HG02571 (cell line): Measurements from ENCODE around the gene NINJ2.

Experiments used
- ATAC-seq: cut with Tn5 transposase; IDR thresholded peaks from one replicate; pipeline ENCODE4 v1.9.1; 2021; ENCODE audit warnings: mild to moderate bottlenecking, moderate library complexity; ENCODE audit not compliant: unreplicated experiment

Gene NINJ2

DNA sequence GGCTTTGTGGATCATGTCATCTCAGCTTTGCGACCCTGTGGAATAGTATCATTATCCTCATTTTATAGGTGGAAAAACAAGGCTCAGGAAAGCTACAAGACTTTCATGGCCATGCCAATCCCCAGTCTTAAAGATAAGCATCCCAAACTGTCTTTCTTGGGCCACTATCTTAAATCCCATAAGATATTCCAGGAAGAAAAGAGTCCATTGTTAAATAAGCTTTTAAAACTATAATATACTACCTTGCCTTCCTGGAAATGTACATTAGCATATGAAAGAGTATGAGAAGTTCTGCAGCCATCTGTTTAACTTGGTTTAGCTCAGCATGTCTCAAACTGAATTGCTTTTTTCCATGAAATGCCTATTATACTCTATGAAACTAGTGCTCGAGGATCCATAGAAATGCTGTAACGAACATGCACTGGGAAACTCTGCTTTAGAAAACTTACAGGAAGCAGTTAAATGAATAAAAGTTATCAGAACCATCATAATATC lies 126.4 kb downstream of the NINJ2 start:
- no peak for ATAC-seq

DNA sequence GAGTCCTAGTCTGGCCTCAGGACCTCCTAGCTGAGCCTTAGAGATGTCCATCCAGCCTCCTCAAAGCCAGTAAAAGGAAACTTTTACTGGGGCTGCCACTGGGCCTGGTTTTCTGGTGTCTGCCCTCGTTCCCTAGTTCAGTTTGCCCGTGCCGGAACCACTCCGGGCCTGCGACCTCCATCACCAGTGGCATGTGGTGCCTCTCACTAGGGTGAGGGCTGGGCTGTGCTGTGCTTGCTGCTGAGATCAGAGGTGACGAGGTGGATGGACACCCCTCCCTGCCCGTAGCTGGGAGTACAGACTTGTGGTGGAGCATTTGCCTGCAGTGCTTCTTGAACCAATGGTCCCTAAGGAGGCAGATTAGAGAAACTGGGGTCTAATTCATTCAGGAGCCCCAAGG lies 127.8 kb downstream of the NINJ2 start:
- ATAC-seq: no peak

DNA sequence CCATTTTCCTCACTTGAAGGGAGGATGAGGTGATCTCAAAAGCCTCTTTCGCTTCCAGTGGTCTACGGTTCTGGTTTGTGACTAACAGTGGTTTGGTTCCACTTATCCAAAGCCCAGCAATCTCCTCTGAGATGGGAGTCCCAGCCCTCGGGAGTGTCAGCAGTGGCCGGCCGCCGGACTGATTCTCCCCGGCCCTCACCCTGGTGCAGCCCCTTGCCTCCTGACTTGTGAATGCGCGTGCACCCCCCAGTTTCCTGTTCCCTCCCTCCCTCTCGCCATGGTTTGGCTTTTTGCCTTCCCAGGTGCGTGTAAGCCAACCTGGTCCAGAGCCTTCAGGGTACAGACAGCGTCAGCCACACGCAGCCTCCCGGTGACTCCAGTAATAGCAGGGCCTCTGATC lies 129.0 kb downstream of the NINJ2 start:
- ATAC-seq: no peak

DNA sequence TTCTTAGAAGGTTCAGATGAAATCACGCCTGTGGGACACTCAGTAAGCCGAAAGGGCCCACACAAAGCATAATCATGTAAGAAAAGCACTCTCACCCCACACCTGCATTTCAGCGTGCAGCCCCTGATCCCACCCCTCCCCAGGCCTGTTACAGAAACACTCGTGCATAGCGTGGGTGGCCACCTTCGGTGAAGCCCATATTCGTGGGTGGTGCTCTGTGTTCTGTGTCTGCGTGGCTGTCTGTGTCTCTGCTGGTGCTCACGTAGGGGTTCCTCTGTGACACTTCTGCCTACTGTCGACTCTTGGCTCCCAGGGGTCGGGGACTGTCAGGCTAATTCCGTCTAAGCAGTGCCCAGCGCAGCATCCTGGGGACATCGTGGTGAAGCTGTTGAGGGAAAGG lies 129.5 kb downstream of the NINJ2 start:
- no peak for ATAC-seq

DNA sequence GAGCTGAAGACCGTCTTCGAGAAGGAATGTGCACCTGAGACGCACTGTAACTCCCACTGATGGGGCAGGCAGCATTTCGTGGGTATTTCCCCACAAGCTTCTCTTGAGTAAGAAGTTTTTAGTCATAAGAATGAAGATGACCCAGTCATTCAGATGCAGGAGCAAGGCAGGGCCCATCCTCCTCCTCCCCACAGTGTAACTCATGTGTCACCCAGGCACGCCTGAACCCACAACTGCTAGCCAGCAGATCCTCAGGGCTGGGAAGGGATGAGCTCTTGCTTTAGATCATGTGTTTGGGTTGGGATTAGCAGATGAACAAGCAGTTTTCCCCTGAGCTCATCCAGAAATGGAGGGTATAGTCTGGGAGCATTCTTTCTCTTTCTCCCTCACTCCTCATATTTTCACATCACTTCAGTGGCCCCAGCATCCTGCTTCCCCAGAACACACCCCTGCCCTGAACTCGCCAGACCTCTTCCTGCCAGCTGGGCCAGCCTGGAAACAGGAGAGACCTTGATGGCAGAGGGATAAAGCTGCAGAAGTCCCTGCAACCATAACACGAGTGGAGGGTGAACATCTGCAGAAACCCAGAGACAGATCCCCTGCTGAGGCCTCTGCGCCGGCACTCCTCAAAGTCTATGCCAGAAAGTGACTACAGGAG lies 130.2 kb downstream of the NINJ2 start:
- ATAC-seq: no peak

DNA sequence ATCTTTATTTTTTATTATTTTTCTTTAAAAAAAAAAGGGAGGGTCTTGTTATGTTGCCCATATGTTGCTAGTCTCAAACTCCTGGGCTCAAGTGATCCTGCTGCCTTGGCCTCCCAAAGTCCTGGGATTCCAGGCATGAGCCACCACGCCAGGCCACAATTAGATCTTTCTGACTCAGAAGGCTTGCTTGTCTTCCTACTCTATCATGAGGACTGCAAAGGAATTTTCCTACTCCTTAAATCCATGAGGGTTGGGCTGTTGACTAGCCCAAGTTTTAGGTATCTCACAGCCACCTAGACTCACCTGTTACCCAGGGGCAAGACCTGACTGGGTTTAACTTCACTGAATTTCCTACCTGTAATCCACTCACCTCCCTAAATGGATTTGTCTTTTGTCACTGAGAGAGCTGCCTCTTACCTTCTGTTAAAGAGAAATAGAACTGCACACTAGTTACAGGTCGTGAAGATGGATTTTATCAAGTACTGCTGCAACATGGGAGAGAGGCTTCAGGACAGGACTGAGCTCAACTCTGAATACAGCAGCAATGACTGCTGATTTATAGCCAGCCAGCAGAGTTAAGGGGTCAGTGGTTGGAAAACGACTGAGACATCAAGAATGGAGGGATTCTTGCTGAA lies 131.2 kb downstream of the NINJ2 start:
- no peak for ATAC-seq

DNA sequence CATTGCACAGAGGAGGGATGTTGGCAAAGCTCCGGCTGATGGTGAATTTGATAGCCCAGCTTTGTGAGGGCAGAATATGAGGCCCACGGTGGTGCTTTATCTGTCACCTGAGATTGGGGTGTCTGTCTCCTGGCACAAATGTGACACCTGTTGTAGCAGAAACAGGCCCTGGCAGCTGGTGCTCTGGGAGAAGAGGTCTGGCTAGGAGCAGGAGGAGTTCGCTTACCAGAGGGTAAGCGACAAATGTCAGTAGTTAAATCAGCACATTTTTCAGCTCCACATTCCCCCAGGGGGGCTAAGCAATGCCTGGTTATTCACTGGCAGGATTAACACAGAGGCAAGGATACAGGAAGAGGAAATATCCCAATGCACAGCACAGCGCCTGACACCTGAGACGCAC lies 132.4 kb downstream of the NINJ2 start:
- ATAC-seq: no peak

DNA sequence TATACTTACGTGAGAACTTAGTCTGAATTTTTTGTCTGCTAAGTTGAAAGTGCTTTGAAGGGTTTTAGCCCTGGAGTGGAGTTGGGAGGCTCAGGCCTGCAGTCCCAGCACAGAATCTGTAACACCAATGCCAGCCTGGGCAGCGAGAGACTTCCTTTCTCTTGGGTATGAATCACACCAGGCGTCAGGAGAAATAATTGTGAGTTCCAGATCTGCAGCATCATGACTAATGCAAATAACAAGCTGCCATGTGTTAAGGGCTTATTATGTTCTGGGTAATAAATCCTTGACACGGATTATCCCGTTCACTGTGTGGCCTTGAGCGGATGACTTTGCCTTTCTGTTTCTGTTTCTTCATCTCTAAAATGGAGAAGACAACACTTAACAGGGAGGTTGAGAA lies 132.9 kb downstream of the NINJ2 start:
- no peak for ATAC-seq

DNA sequence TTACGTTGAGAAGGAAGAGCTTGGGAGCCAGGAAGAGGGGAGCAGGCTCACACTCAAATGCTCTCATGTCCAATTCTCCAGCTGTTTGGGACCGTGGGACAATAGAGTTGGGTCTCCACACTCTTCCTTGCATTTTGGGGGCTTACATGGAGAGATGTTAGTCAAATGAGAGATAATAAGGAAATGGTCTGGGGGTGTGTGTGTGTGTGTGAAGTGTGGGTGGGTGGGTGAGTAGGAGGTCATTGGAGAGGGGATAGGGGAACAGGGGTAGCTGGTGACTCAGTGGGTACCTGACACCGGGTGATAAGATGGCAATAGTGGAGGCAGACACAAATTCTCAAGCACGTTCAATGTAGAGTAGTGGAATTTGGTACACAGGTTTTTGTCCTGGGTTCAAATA lies 135.5 kb downstream of the NINJ2 start:
- ATAC-seq: no peak

DNA sequence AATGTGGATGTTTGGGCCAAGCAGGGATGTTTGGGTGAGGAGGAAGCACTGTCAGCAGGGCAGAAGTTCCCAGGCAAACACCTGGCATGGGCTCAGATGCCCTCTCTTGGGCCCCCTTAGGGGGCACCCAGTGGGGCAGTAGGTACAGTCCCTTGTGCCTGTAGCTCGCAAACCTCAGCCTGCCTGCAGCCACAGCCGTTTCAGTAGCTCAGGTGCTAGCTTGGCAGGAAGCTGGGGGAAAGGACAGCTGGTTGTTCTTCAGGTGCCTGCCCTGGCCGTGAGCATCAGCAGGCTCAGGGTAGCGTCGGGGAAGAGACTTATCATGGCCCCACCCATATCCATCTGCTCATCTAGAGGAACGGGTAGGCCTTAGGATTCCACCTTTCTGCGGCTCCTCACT lies 136.0 kb downstream of the NINJ2 start:
- ATAC-seq: no peak

DNA sequence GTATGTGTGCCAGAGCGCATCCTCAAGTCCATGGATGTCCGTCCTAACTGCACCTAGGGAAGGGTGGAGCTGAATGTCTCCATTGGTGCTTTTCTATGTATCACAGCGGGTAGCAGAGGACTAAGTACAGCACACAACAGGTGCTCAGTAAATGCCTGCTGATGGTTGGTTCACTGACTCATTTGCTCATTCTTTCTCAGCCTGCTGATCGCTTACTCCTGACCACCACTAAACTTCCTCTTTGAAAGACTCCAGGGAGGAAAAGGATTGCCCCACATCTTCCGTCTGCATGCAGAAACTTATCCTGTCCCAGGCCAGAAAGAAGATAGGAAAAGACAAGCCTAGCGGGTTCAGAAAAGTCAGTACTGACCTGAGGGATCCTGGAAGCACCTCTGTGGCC lies 137.2 kb downstream of the NINJ2 start:
- ATAC-seq: no peak

DNA sequence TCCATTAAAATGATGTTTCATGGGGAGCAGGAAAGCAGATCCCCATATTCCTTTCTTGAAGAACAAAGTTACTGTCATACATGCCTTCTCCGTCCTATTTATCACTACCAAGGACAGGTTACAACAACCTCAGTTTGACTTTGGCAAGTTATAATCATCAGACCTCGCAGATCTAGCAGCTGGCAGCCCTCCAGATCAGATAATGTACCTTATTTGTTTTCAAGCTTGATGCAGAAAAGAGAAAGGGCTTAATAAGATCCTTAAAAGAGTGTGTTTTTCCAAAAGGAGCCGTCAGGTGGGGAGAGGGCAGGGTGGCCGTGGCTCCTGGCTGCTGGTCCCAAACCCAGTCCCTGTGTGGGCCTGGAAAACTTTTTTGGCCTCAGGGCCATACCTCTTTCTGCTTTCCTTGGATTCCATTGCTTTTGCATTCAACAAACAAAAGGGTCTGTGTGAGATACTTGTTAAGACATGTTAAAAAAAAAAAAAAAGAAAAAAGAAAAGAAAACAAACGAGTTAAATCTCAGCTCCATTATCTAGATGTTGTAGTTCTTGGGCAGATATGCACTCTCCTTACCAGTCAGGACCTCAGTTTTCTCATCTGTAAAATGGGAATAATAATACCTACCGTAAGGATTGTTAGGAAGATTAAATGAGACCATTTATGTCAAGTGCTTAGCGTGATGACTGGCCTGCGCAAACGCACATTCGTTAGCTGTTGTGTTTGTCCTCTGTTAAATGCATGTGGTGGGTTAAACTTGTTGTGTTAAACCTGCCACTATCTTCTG lies 138.9 kb downstream of the NINJ2 start:
- no peak for ATAC-seq

DNA sequence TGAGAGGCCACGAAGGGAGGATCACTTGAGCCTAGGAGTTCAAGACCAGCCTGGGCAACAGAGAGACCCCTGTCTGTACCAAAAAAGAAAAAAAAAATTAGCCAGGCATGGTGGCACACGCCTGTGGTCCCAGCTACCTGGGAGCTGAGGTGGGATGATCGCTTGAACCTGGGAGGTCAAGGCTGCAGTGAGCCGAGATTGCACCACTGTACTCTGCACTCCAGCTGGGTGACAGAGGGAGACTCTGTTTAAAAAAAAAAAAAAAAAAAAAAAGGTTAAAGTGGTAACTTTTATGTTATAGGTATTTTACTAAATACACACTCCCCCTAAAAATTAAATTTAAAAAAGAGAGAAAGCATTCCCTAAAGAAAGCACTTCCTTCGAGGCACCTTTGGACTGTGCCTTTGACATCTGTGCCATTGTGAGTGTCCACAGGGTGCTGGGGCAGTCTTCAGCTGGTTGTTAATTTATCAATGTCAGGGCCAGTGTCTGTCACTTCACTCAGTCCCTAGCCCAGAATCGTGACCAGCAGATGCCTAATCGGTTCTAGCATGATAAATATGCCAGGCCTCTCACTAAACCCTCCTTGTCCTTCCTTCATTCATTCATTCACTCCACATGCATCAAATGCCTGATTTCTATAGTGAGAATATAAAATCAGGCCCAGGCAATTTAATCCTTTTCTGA lies 140.4 kb downstream of the NINJ2 start:
- ATAC-seq: no peak

DNA sequence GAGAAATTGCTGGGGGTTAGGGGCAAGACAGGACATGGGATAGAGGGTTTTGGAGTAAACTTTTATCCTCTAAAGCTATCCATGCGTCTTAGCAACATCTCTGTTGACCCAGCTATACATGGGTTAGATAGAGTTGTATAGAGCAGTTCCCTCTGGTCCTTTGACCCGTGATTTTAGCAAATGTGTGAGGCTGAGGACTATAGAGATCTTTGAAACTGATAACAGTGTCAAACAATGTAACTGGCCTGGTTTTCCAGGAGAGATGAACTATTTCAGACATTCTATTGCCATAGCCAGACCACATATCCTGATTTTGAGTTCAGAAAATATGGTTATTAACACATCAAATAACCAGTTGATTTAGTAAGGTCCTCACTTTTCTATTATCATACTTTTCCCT lies 143.1 kb downstream of the NINJ2 start:
- no peak for ATAC-seq

DNA sequence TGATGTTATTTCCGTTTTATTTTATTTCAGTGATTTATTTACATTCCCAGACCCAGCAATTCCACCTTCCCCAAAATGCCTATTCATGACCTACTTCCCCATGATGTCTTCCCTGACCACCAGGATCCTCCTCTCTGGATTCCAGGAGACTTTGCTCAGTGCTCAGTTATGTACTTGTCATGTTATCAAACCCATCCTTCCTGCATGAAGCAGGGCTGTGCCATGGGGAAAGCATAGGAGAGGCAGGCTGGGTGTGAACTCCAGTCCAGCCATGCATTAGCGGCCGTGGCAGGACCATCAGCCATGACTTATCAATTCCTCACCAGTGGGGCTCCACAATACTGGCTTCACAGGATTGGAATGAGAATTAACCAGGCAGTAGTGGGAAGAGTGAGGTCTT lies 145.7 kb downstream of the NINJ2 start:
- no peak for ATAC-seq
